RKO (cell line): ENCODE data around the gene CDK5RAP2.
"Not testable (repeated sequence)": the region's sequence is repeated elsewhere in the genome, so short reads cannot be mapped to it uniquely, and the experiment has no call there.

Experiments
- DNase-seq: peaks from one replicate; pipeline ENCODE4 v3.0.0-alpha.2; 2016; ENCODE audit warnings: low spot score

Gene CDK5RAP2

GRCh38 chr9:120544441-120544840 lies 35.5 kb downstream of the CDK5RAP2 start:
- DNase-seq = no peak

DNA sequence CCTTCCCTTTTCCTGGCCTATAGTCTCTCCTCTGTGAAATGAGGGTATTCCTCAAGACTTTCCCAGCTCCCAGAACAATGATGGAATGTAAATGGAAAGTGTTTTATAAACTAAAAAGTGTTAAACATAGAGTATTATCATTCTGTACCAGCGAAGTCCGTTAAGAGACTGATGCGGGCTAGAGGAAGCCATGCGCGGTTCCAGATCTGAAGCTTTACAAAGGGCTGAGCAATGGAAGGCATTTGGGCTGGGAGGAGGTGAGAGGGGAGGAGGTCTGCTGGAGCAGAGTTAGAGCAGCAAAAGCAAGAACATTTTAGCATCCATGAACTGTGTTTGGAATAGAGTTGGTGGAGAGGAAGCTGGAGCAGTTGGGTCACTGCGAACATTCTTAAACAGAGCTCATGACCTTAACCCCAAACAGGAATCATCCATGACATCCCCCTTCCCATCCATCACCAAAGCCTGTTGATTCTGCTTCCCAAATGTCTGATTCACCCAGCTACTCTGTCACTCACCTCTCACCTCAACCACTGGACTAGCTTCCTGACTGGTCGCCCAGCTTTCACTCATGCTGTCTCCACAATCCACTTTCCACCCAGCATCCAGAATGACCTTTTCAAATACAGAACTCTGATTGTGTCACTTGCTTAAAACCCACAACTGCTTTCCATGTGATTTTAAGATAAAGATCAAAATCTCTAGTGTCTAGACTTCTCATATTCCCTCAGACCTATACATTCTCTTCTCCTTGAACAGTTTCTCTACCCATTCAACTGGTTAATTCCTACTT lies 37.1 kb downstream of the CDK5RAP2 start:
- DNase-seq = no peak

DNA sequence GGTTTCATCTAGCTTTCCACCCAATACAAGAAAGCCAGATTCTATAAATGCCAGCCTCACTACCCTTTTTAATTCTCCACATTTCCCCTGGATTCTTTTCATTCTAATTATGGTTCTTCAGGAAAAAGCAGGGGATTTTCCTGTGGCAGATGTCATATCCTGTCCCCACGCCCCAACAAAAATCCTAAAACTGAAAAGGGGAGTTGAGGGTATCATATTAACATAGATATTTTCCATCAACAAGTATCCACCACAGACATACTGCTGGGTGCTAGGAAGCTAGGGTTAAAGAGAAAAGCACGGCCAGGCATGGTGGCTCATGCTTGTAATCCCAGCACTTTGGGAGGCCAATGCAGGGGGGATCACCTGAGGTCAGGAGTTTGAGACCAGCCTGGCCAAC lies 38.0 kb downstream of the CDK5RAP2 start:
- DNase-seq = no peak

GRCh38 chr9:120539951-120540350 lies 40.0 kb downstream of the CDK5RAP2 start:
- no peak for DNase-seq

GRCh38 chr9:120538339-120538738 lies 41.6 kb downstream of the CDK5RAP2 start:
- no peak for DNase-seq

- no peak for DNase-seq
These were observed 42.9 kb downstream of the CDK5RAP2 start for GRCh38 chr9:120536949-120537640.

DNA sequence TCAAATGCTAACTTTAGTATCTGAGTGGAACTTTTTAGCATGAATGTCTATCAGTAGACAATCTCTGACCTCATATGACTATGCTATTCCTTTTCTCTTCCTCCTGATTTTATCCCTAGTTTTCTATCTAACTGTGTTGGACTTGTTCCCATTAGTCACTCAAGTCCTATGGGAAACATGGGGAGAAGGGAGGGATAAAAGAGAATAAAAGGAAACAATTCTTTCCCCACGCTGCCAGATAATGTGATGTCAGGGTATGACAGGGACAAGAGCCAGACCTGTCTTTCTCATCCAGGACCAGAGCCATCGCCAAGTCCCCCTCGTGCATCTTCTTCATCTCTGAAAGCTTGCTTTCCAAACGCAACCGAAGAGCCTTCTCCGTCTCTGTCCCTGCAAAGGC lies 43.9 kb downstream of the CDK5RAP2 start:
- DNase-seq = no peak

DNA sequence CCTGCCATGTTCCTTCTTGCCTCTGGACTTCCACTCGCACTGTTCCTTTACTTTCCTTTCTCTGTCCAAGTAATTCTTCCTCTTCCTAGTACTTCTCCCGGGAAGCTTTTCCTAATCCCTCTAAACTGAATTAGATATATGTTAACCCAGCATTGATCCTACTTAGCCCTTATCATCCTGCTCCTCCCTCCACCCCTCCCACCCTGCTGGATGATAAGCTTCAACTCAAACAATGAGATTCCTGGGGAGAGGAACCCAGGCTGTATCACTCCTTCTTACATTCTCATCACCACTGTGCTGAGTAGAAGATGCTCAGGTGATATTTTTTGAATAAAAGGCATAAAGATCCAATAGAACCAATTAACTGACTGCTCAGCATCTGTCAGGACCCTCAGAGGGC lies 45.7 kb downstream of the CDK5RAP2 start:
- no peak for DNase-seq

DNA sequence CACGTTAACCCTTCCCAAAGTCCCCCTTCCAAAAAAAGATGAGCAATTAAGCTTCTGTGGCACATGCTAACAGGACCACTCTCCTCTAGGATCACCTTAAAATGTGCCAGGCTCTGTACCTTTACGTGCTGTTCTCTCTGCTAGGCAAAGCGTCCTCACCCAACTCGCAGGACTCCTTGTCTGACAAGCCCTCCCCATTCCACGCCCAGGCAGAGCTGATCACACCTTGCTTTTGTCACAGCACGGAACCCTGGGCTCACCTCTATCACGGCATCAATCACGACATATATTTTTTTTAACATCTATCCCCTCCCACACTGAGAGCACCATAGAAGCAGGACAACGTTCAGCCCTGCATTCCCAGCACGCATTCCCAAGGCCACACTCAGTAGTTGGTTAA lies 47.1 kb downstream of the CDK5RAP2 start:
- DNase-seq = no peak

DNA sequence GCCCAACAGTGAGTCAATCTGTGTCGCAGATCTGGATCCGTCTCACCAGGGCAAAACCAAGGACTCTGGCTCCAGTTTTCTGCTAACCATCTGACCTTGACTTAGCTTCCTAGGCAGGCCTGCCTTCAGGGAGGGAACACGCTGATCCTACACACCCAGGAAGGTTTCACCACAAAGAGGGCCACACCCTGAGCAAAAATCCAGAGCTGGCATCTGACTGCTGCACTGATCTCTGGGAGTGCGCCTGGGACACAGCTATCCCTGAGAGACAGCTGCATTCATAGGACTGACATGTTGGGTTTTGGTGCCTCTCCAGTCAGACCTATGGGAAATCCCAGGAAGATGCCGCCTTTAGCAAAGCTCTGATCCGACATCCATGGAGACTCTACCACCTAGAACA lies 47.5 kb downstream of the CDK5RAP2 start:
- DNase-seq = no peak

DNA sequence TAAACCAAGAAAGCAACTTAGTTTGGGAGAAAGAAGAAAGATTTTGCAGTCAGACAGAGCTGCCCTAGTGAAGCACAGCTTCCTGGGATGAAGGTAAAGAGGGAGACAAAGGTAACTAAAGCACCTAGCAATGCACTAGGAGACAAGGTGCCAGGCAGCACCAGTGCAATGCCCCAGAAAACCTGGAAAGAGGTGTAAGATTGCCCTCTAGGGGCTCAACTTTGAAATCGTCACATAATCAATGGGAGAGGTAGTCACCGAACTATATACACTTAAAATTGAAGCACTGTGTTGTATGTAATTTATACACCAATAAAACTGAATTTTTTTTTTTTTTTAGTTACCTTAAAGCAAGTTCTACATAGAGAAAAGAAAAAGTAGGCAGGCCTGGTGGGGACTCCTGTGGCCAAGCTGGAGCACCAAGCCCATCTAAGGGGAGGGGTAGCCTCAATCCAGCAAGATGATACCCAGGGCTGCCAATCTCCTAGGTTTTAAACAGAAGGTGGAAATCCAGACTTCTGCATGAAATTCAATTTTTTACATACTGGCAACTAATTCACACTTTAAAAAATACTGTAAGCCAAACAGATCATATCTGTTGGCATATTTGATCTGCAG lies 48.2 kb downstream of the CDK5RAP2 start:
- peak; percentile 38 for DNase-seq

DNA sequence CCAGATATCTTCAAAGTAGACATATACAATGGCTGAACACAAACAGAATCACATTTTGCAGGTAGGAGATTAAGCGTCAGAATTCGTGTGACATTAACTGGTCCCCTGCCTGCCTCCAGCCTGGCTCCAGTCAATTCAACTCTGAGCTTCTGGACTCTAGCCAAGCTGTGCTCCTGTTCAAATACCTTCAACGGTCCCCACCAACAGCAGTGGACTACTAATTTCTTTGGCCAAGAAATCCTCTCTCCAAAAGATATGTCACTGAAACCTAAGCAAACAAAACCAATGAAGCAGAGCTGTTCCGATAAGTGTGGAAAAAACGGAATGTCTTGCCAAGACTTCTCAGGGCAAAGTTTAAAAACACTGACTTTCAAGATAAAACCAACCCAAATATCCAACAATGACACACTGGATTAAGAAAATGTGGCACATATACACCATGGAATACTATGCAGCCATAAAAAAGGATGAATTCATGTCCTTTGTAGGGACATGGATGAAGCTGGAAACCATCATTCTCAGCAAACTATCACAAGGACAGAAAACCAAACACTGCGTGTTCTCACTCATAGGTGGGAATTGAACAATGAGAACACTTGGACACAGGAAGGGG lies 49.6 kb downstream of the CDK5RAP2 start:
- DNase-seq = not testable (repeated sequence)

GRCh38 chr9:120528829-120529228 lies 51.1 kb downstream of the CDK5RAP2 start:
- DNase-seq = no peak

- no peak for DNase-seq
These were observed 51.6 kb downstream of the CDK5RAP2 start for GRCh38 chr9:120528327-120528726.

- no peak for DNase-seq
These were observed 53.4 kb downstream of the CDK5RAP2 start for GRCh38 chr9:120526534-120526933.

DNA sequence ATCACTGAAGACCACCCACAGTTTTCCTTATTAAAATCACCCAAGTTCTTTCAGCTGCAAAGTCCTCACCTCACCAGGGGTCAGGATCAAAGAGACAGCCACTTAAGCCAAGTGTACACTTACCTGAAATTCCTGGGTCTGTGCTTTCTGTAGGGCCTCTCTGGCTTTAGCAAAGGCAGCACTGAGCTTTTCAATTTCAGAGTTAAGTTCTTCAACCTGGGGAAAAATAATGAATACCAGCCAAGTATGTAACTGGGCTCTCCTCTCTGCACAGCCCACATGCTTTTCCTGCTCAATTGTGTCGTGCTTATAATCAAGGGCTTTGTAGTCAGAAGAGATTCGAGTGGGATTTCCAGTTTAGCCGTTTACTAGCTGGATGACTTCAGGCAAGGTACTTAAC lies 55.1 kb downstream of the CDK5RAP2 start:
- no peak for DNase-seq

GRCh38 chr9:120524038-120524437 lies 55.9 kb downstream of the CDK5RAP2 start:
- DNase-seq = no peak

GRCh38 chr9:120522558-120522957 lies 57.4 kb downstream of the CDK5RAP2 start:
- DNase-seq = no peak

DNA sequence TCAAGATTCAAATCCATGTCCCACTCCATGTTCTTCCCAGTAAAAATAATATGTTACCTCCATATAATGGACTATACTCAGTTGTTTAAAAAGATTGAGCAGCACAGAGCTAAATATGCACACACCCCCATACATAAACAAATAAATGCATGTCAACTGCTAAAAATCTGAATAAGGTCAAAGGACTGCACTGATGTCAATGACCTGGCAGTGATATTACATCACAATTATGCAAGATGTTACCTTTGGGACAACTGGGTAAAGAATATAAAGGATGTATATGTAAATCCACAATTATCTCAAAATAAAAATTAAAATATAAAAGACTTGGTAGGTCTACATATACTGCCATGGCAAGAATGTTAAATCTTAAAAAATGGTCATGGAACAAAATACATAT lies 57.9 kb downstream of the CDK5RAP2 start:
- DNase-seq = no peak

DNA sequence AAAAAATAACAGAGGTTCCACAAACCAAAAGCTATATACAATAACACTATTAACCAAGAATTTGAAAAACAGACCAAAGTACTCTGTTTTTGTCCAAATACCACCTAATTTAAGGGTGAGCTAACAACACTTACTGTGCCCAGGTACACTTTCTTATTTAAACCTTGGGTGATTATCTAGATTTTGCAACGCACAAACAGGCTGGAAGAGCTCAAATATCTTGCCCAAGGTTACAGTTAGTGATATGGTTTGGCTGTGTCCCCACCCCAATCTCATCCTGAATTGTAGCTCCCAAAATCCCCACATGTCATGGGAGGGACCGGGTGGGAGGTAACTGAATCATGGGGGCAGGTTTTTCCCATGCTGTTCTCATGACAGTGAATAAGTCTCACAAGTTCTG lies 58.9 kb downstream of the CDK5RAP2 start:
- DNase-seq = no peak

- not testable (repeated sequence) for DNase-seq
These were observed 64.0 kb downstream of the CDK5RAP2 start for GRCh38 chr9:120515996-120516395.

- not testable (repeated sequence) for DNase-seq
These were observed 64.5 kb downstream of the CDK5RAP2 start for GRCh38 chr9:120515481-120515880.

- no peak for DNase-seq
These were observed 65.6 kb downstream of the CDK5RAP2 start for GRCh38 chr9:120514405-120514804.
